G401.6 (cell line): ENCODE measurements around the gene MYL9.
"Not testable (repeated sequence)": the region's sequence is repeated elsewhere in the genome, so short reads cannot be mapped to it uniquely, and the experiment has no call there.

ENCODE experiments used
- FAIRE-seq: peaks from 2 replicates; lab custom pipeline; 2012; peaks lifted over from hg19 to GRCh38; lab: Jason Lieb, UNC

Gene MYL9

DNA sequence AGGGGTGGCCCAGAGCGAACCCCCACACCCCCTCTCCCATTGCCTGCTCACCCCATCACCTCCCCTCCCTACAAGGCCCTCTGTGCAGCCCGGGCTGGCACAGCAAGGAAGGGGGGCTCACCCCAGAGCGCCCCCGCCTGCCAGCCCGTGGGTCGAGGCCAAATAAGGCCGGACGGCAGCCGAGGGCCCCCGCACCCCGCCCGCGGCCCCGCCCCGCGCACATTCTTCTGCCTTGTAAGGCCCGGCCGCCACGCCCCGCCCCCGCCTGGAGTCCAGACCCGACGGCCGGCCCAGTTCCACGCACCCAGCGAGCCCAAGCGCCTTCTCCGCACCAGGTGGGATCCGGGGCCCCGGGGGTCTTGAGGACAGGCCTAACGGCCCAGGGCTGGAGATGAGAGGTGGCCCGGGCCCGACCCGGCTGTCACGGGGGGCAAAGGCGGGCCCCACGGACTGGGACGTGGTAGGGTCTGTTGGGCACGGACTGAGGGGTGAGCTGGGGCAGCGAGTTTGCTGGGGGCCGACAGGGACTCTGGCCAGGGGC lies at the start of gene MYL9:
Gene MYL9, plus strand, starts transcription at position 293 of the 541 bp plus-strand sequence. CDS start 3,366 bp downstream, outside the sequence.
- no peak for FAIRE-seq

- FAIRE-seq = no peak
These were observed 49.3 kb upstream of the MYL9 start for GRCh38 chr20:36491901-36492617.

GRCh38 chr20:36493051-36493800 lies 48.1 kb upstream of the MYL9 start:
- no peak for FAIRE-seq

DNA sequence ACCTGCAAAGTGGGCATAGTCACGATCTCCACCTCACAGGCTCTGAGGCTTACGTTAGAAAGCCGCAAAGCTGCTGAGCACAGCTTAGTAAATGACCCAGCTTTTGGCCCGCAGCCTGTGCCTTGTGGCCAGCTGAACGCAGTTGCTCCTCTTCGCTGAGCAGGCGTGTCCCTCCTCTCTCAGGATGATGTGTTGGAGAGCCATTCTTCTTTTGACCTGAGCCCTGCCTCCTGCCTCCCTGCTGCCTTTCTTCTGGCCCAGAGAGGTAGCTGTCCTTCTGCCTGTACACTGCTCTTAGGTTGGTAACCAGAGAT lies 47.6 kb upstream of the MYL9 start:
- no peak for FAIRE-seq

DNA sequence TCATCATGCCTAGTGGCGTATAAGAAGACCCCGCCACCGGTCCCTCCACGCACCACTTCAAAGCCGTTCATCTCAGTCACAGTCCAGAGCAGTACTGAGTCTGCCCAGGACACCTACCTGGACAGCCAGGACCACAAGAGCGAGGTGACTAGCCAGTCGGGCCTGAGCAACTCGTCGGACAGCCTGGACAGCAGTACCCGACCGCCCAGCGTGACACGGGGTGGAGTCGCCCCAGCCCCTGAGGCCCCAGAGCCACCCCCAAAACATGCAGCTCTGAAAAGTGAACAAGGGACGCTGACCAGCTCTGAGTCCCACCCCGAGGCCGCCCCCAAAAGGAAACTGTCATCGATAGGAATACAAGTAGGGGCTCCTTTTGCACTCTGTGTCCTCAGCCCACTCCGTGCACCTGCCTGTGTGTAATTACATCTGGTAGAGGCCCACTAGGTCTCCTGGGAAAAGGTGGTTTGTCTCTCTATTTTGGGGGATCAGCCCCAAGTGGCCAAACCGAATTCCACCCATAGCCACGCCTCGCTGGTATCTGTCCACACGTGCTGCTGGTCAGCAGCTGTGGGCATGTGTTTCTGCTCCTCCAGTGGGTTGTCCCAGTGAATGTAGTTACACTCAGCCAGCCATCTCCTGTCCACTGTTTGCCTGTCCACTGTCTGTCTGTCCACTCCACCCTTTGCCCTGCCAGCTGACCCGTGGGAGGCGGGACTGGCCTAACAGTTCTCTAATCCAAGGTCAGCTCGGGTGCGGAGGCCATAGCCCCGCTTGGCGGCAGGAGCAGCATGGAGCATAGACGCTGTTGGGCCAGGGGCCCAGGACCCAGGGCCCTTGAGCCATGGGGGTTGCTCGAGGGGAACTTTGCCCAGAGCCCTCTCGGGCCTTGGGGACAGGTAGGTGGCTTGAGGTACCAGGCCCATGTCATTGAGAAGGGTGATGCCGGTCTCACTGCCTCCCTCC lies 44.3 kb upstream of the MYL9 start:
- no peak for FAIRE-seq

DNA sequence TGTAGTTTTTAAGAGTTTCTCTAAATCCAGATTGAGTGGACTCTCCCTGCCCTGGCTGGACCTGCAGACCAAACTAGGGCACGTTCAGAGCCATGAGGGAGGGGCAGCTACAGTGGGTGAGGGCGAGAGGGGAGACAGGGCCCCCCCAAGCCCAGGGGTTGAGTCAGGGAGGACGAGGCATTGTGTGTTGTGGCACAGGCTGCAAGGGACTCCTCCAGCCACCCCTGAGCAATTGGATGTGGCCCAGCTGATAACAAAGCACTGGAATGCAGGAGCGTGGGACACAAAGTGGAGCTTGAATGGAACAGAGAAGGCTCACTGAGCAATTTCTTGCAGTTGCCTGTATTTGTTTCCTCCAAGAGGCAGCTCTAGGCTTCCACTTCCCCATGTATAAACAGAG lies 43.5 kb upstream of the MYL9 start:
- no peak for FAIRE-seq

- FAIRE-seq = no peak
These were observed 42.7 kb upstream of the MYL9 start for GRCh38 chr20:36498386-36499179.

- FAIRE-seq = no peak
These were observed 42.1 kb upstream of the MYL9 start for GRCh38 chr20:36499211-36499610.

GRCh38 chr20:36499723-36500501 lies 41.4 kb upstream of the MYL9 start:
- FAIRE-seq = no peak

- no peak for FAIRE-seq
These were observed 39.8 kb upstream of the MYL9 start for GRCh38 chr20:36501367-36502006.

- no peak for FAIRE-seq
These were observed 37.0 kb upstream of the MYL9 start for GRCh38 chr20:36504295-36504694.

- FAIRE-seq = no peak
These were observed 35.1 kb upstream of the MYL9 start for GRCh38 chr20:36506253-36506652.

DNA sequence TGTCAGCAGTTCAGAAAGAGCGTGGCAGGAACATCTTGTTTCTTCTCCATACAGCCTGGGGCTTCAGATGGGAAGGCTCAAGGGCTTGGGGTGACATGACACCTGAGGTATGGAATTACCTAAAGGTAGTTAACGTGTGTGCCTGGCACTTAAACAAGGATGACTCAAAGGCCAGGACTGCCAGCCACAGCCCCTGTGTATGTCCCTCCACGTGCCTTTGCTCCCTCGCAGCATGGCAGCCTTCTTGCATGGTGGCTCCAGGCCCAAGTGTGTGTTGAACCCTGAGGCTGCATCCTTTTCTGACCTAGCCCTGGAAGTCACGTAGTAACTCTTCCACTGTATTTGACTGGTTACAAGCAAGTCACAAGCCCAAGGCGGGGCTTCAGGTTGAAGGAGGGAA lies 33.6 kb upstream of the MYL9 start:
- no peak for FAIRE-seq

GRCh38 chr20:36519012-36519719 lies 22.2 kb upstream of the MYL9 start:
- FAIRE-seq = no peak

GRCh38 chr20:36519944-36520343 lies 21.4 kb upstream of the MYL9 start:
- FAIRE-seq = no peak

GRCh38 chr20:36521526-36521925 lies 19.8 kb upstream of the MYL9 start:
- FAIRE-seq = no peak

DNA sequence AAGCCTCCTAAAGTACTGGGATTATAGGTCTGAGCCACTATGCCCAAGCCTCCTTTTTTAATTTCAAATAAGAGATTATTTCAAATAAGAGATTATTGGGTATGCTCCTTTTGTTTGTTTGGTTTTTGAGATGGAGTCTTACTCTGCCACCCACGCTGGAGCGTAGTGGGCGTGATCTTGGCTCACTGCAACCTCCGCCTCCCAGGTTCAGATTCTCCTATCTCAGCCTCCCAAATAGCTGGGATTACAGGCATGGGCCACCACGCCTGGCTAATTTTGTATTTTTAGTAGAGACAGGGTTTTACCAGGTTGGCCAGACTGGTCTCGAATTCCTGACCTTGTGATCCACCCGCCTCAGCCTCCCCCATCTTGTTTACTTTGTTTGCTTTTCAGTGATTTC lies 18.9 kb upstream of the MYL9 start:
- FAIRE-seq = not testable (repeated sequence)

DNA sequence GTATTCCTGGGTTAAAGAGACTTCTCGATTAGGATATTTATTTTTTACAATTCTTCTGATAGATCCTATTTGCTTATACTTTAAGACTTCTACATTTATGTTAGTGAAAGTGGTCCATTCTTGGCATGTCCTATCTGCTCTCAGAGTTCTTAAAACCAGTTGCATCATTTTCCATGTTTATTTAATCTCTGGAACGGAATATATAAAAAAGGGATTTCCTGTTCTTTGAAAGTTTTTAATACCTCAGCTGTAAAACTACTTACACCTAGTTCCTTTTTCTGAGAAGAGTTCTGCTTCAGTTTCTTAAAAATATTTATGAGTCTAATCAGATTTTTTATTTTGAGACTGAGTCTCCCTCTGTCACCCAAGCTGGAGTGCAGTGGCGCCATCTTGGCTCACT lies 18.0 kb upstream of the MYL9 start:
- FAIRE-seq = no peak

GRCh38 chr20:36525620-36526365 lies 15.5 kb upstream of the MYL9 start:
- no peak for FAIRE-seq
